DOHH2 (cell line): Measurements from ENCODE around the gene PPP1R36.
A peak's percentile ranks its signal among the peaks of the same experiment; 100 is the strongest.

Source experiments
- H3F3A ChIP-seq: fragments of 200-600 bp; sonication (generic), shearing (Covaris generic); 2 replicates; pipeline ENCODE4 v1.6.0; 2016; ENCODE audit warnings: antibody characterized with exemption, mild to moderate bottlenecking; ENCODE audit not compliant: control insufficient read depth, insufficient read depth
- H3K27ac ChIP-seq: fragments of 200-600 bp; sonication (generic); 2 replicates; pipeline ENCODE4 v1.5.1; 2014; ENCODE audit warnings: low read depth, mild to moderate bottlenecking, low read length, moderate library complexity
- H3K27me3 ChIP-seq: fragments of 200-600 bp; sonication (generic); 2 replicates; pipeline ENCODE4 v1.6.1; 2014; ENCODE audit warnings: mild to moderate bottlenecking, low read length, mixed read lengths; ENCODE audit not compliant: control insufficient read depth
- H3K36me3 ChIP-seq: fragments of 200-600 bp; sonication (generic); 2 replicates; pipeline ENCODE4 v1.6.1; 2014; ENCODE audit warnings: mild to moderate bottlenecking, low read length, moderate library complexity, mixed read lengths; ENCODE audit not compliant: control insufficient read depth
- H3K4me1 ChIP-seq: fragments of 200-600 bp; sonication (generic); 2 replicates; pipeline ENCODE4 v1.6.1; 2014; ENCODE audit warnings: mild to moderate bottlenecking, low read length, mixed read lengths; ENCODE audit not compliant: control insufficient read depth
- H3K4me2 ChIP-seq: fragments of 200-600 bp; sonication (generic); 2 replicates; pipeline ENCODE4 v1.6.0; 2014; ENCODE audit warnings: mild to moderate bottlenecking, low read length, moderate library complexity
- H3K4me3 ChIP-seq: fragments of 200-600 bp; sonication (generic); 2 replicates; pipeline ENCODE4 v1.5.1; 2014; ENCODE audit warnings: mild to moderate bottlenecking, low read length, mixed read lengths
- H3K79me2 ChIP-seq: fragments of 200-600 bp; sonication (generic); 2 replicates; pipeline ENCODE4 v1.6.1; 2014; ENCODE audit warnings: mild to moderate bottlenecking, low read length, mixed read lengths; ENCODE audit not compliant: control insufficient read depth
- H3K9me2 ChIP-seq: fragments of 200-600 bp; sonication (generic); replicated peaks from 2 replicates; pipeline ENCODE4 v1.6.1; 2014; ENCODE audit warnings: mild to moderate bottlenecking, low read length, mixed read lengths; ENCODE audit not compliant: control insufficient read depth
- H3K9me3 ChIP-seq: fragments of 200-600 bp; sonication (generic); 2 replicates; pipeline ENCODE4 v1.6.1; 2014; ENCODE audit warnings: antibody characterized with exemption, low read length, mixed read lengths; ENCODE audit not compliant: control insufficient read depth, insufficient read depth
- H4K20me1 ChIP-seq: fragments of 200-600 bp; sonication (generic); 2 replicates; pipeline ENCODE4 v1.6.0; 2014; ENCODE audit warnings: low read depth, mild to moderate bottlenecking, antibody characterized with exemption, low read length, moderate library complexity; ENCODE audit not compliant: control insufficient read depth, insufficient read depth
- CTCF ChIP-seq: fragments of 200-600 bp; sonication (generic); IDR thresholded peaks from one replicate; pipeline ENCODE4 v1.5.1; 2014; ENCODE audit warnings: antibody characterized with exemption, mild to moderate bottlenecking, low read depth, low read length; ENCODE audit not compliant: poor library complexity, severe bottlenecking
- EZH2phosphoT487 ChIP-seq: fragments of 200-600 bp; sonication (generic); IDR thresholded peaks from 2 replicates; pipeline ENCODE4 v1.6.1; 2017; ENCODE audit warnings: borderline replicate concordance, mild to moderate bottlenecking, antibody characterized with exemption, low read length, moderate library complexity, mixed read lengths

PPP1R36 gene

DNA sequence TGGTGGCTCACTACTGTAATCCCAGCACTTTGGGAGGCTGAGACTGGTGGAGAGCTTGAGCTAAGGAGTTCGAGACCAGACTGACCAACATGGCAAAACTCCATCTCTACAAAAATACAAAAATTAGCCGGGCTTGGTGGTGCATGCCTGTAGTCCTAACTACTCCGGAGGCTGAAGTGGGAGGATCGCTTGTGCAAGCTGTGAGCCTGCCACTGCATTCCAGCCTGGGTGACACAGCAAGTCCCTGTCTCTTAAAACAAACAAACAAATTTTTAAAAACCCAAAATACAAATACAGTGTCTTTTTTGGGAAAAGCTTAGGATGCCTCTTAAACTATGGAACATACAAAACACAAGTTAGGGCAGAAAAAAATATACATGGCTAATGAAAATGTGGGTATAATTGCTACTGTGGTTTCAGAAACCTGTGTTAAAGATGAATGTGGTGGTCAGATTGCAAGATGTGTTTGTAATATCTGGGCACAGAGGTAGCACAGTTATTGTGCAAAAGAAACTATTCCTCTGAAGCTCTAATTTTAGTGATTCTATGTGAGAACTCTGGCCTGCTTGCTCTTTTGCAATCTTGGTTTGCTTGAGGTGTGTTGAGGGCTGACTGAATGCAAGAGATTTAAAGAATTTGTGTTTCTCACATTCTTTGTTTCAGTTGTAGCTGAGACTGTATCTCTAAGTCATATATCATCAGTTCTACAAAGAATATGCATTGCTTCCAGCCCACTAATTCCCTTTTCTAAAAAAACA lies 13.1 kb upstream of the PPP1R36 start:
- no peak overlapping the region for H3K4me3 ChIP-seq
- H3K27me3 ChIP-seq = no peaks in the 10 kb centered on the region
- H3K9me3 ChIP-seq = peaks cover 10% of the 10 kb centered on the region; the same call in 1 of the 2 replicates
- TF ChIP-seq EZH2phosphoT487 = no peak
- TF ChIP-seq CTCF = no peak
- H3K79me2 ChIP-seq = no peaks in the 10 kb centered on the region
- H3K4me1 ChIP-seq = peaks cover 12% of the 10 kb centered on the region
- no peaks in the 10 kb centered on the region for H3K9me2 ChIP-seq
- H3K36me3 ChIP-seq = no peaks in the 10 kb centered on the region
- H4K20me1 ChIP-seq = no peaks in the 10 kb centered on the region
- H3K4me2 ChIP-seq = no peak overlapping the region
- H3F3A ChIP-seq = peaks cover 14% of the 10 kb centered on the region
- no peak overlapping the region for H3K27ac ChIP-seq

DNA sequence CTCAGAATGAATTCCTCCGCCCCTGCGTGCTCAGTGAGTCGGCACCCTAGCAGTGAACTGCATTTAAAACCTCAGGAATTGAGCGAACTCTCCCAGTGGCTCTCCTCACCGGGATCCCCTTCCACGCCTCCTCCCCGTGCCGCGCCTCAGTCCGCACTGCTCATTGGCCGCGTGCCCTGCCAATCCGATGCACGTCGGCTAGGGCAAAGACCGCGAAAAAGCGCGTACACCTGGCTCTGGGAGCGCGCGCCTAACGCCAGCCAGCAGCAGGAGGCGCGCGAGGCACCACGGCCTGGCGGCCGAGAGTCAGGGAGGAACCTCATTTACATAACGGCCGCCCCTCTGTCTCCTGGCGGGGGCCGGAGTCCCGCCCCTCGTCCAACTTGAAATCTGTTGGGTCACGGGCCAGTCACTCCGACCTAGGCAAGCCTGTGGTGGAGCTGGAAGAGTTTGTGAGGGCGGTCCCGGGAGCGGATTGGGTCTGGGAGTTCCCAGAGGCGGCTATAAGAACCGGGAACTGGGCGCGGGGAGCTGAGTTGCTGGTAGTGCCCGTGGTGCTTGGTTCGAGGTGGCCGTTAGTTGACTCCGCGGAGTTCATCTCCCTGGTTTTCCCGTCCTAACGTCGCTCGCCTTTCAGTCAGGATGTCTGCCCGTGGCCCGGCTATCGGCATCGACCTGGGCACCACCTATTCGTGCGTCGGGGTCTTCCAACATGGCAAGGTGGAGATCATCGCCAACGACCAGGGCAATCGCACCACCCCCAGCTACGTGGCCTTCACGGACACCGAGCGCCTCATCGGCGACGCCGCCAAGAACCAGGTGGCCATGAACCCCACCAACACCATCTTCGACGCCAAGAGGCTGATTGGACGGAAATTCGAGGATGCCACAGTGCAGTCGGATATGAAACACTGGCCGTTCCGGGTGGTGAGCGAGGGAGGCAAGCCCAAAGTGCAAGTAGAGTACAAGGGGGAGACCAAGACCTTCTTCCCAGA lies 9.3 kb upstream of the PPP1R36 start, which contains the start of gene HSPA2:
HSPA2 (plus strand) TSS at position 534 of the 995 bp plus-strand sequence; CDS start at position 643, 109 bp downstream.
- no peaks in the 10 kb centered on the region for H3K27me3 ChIP-seq
- H3K36me3 ChIP-seq = no peaks in the 10 kb centered on the region
- H3F3A ChIP-seq = peaks cover 24% of the 10 kb centered on the region
- H4K20me1 ChIP-seq = no peaks in the 10 kb centered on the region
- peak within 1 kb of the TSS; percentile 74 for H3K4me3 ChIP-seq
- peaks cover 13% of the 10 kb centered on the region; the same call in 1 of the 2 replicates for H3K9me3 ChIP-seq
- peak within 1 kb of the TSS; percentile 38; the same call in 1 of the 2 replicates for H3K27ac ChIP-seq
- H3K9me2 ChIP-seq = no peaks in the 10 kb centered on the region
- peaks cover 12% of the 10 kb centered on the region for H3K4me1 ChIP-seq
- H3K4me2 ChIP-seq = peak within 1 kb of the TSS; percentile 69
- no peaks in the 10 kb centered on the region for H3K79me2 ChIP-seq
- TF ChIP-seq EZH2phosphoT487 = no peak
- peak; percentile 71 for TF ChIP-seq CTCF

DNA sequence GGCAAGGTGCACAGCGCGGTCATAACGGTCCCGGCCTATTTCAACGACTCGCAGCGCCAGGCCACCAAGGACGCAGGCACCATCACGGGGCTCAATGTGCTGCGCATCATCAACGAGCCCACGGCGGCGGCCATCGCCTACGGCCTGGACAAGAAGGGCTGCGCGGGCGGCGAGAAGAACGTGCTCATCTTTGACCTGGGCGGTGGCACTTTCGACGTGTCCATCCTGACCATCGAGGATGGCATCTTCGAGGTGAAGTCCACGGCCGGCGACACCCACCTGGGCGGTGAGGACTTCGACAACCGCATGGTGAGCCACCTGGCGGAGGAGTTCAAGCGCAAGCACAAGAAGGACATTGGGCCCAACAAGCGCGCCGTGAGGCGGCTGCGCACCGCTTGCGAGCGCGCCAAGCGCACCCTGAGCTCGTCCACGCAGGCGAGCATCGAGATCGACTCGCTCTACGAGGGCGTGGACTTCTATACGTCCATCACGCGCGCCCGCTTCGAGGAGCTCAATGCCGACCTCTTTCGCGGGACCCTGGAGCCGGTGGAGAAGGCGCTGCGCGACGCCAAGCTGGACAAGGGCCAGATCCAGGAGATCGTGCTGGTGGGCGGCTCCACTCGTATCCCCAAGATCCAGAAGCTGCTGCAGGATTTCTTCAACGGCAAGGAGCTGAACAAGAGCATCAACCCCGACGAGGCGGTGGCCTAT lies 8.3 kb upstream of the PPP1R36 start:
- H3K9me3 ChIP-seq = peaks cover 13% of the 10 kb centered on the region; the same call in 1 of the 2 replicates
- H3K4me3 ChIP-seq = peak overlapping the region; percentile 74; the same call in 1 of the 2 replicates
- H3K79me2 ChIP-seq = no peaks in the 10 kb centered on the region
- H3K9me2 ChIP-seq = no peaks in the 10 kb centered on the region
- TF ChIP-seq EZH2phosphoT487 (no peak), CTCF (no peak)
- peaks cover 12% of the 10 kb centered on the region for H3K4me1 ChIP-seq
- H3K27ac ChIP-seq = no peak overlapping the region
- H4K20me1 ChIP-seq = no peaks in the 10 kb centered on the region
- no peak overlapping the region for H3K4me2 ChIP-seq
- no peaks in the 10 kb centered on the region for H3K36me3 ChIP-seq
- H3F3A ChIP-seq = peaks cover 24% of the 10 kb centered on the region
- no peaks in the 10 kb centered on the region for H3K27me3 ChIP-seq
